ENCODE data around the gene TSHR. TPM values are rescaled to one million over a fixed set of nuclear protein-coding genes. Genes with fewer than 3 reads are reported as not detected.

TSHR gene
- total RNA-seq, 2 experiments from 2014 or later: 4.9 to 40.0 TPM

- H2AFZ ChIP-seq (ENCODE audit: low read length): no peak overlapping the region
- no peaks in the 10 kb centered on the region for H3K9me3 ChIP-seq (ENCODE audit: low read length)
- H3K4me1 ChIP-seq (ENCODE audit: insufficient read depth, low read length, poor library complexity, severe bottlenecking): peaks cover 4% of the 10 kb centered on the region
- H3K36me3 ChIP-seq (ENCODE audit: insufficient read depth, low read length): no peaks in the 10 kb centered on the region
- no TSS peak for BruUV-seq (replicated peaks)
- H3K4me2 ChIP-seq (ENCODE audit: low read length): no peak overlapping the region
- no peak for DNase-seq (ENCODE audit: low spot score)
- intact Hi-C loops (cut with micrococcal nuclease; ENCODE audit: unreplicated experiment): no loop called here
- H3K4me3 ChIP-seq (ENCODE audit: low read depth, low read length, poor library complexity, severe bottlenecking): no peak overlapping the region
- 0 out of 2 replicates have a peak, but pooled peaks cover 2% of the 10 kb centered on the region for H3K9me2 ChIP-seq (ENCODE audit: insufficient read depth, low read length)
- no peak for TF ChIP-seq CTCF (conservative IDR thresholded peaks at IDR 0.05; ENCODE audit: low read length)
- no peak for TF ChIP-seq EZH2phosphoT487 (IDR thresholded peaks at IDR 0.05; ENCODE audit: borderline replicate concordance, low read depth, low read length)
- POLR2A ChIA-PET: no interaction called here
- no peak overlapping the region for H3K27ac ChIP-seq (ENCODE audit: low read depth, low read length, poor library complexity, severe bottlenecking)
- no peaks in the 10 kb centered on the region for H4K20me1 ChIP-seq (ENCODE audit: insufficient read depth, low read length)
- no peaks in the 10 kb centered on the region for H3K79me2 ChIP-seq (ENCODE audit: insufficient read depth, low read depth, low read length)
- CTCF ChIA-PET (ENCODE audit: unreplicated experiment): no interaction called here
Measured at GRCh38 chr14:81006266-81006665, 50.8 kb downstream of the TSHR start.

- TF ChIP-seq EZH2phosphoT487 (IDR thresholded peaks at IDR 0.05; ENCODE audit: borderline replicate concordance, low read depth, low read length): no peak
- TF ChIP-seq CTCF (conservative IDR thresholded peaks at IDR 0.05; ENCODE audit: low read length): no peak
- ChIA-PET CTCF (ENCODE audit: unreplicated experiment) (no interaction called here), POLR2A (no interaction called here)
- Histone ChIP-seq H3K4me2 (ENCODE audit: low read length) (no peak overlapping the region), H3K9me2 (ENCODE audit: insufficient read depth, low read length) (0 out of 2 replicates have a peak, but pooled peaks cover 2% of the 10 kb centered on the region), H3K36me3 (ENCODE audit: insufficient read depth, low read length) (no peaks in the 10 kb centered on the region), H3K4me3 (ENCODE audit: low read depth, low read length, poor library complexity, severe bottlenecking) (no peak overlapping the region), H3K79me2 (ENCODE audit: insufficient read depth, low read depth, low read length) (no peaks in the 10 kb centered on the region), H3K27ac (ENCODE audit: low read depth, low read length, poor library complexity, severe bottlenecking) (no peak overlapping the region), H4K20me1 (ENCODE audit: insufficient read depth, low read length) (no peaks in the 10 kb centered on the region), H3K9me3 (ENCODE audit: low read length) (no peaks in the 10 kb centered on the region), H3K4me1 (ENCODE audit: insufficient read depth, low read length, poor library complexity, severe bottlenecking) (peaks cover 4% of the 10 kb centered on the region), H2AFZ (ENCODE audit: low read length) (no peak overlapping the region)
- DNase-seq (ENCODE audit: low spot score): peak; percentile 13
- intact Hi-C loops (cut with micrococcal nuclease; ENCODE audit: unreplicated experiment): no loop called here
- BruUV-seq (replicated peaks): no TSS peak
Measured at GRCh38 chr14:81007131-81007530, 51.7 kb downstream of the TSHR start.

GRCh38 chr14:81009346-81009745, 53.9 kb downstream of the TSHR start:
- CTCF ChIA-PET (ENCODE audit: unreplicated experiment): no interaction called here
- H3K36me3 ChIP-seq (ENCODE audit: insufficient read depth, low read length): no peaks in the 10 kb centered on the region
- no peak overlapping the region for H2AFZ ChIP-seq (ENCODE audit: low read length)
- no peak overlapping the region for H3K27ac ChIP-seq (ENCODE audit: low read depth, low read length, poor library complexity, severe bottlenecking)
- intact Hi-C loops (cut with micrococcal nuclease; ENCODE audit: unreplicated experiment): no loop called here
- no peak overlapping the region for H3K4me3 ChIP-seq (ENCODE audit: low read depth, low read length, poor library complexity, severe bottlenecking)
- TF ChIP-seq CTCF (conservative IDR thresholded peaks at IDR 0.05; ENCODE audit: low read length): no peak
- TF ChIP-seq EZH2phosphoT487 (IDR thresholded peaks at IDR 0.05; ENCODE audit: borderline replicate concordance, low read depth, low read length): no peak
- POLR2A ChIA-PET: interaction anchor here (0.6 to 2.1 kb wide), 3 partner anchors 12 to 803 kb away, joined by 3 to 9 read pairs (median 3); no protein-coding TSS in a partner anchor
- H3K79me2 ChIP-seq (ENCODE audit: insufficient read depth, low read depth, low read length): no peaks in the 10 kb centered on the region
- no peaks in the 10 kb centered on the region for H4K20me1 ChIP-seq (ENCODE audit: insufficient read depth, low read length)
- H3K4me2 ChIP-seq (ENCODE audit: low read length): no peak overlapping the region
- H3K9me2 ChIP-seq (ENCODE audit: insufficient read depth, low read length): 0 out of 2 replicates have a peak, but pooled peaks cover 2% of the 10 kb centered on the region
- H3K9me3 ChIP-seq (ENCODE audit: low read length): no peaks in the 10 kb centered on the region
- no TSS peak for BruUV-seq (replicated peaks)
- peaks cover 4% of the 10 kb centered on the region for H3K4me1 ChIP-seq (ENCODE audit: insufficient read depth, low read length, poor library complexity, severe bottlenecking)
- DNase-seq (ENCODE audit: low spot score): no peak

All from OCI-LY7 (cell line).